GM23338 (cell line): ENCODE data around the gene SMARCA2. TPM values are rescaled to one million over a fixed set of nuclear protein-coding genes. Genes with fewer than 3 reads are reported as not detected.

Experiments
- ATAC-seq: fragments of 200-7000 bp; cut with Tn5 transposase; 3 replicates; pipeline ENCODE4 v1.9.1; 2020
- DNase-seq: peaks from one replicate; pipeline ENCODE4 v3.0.0-alpha.2; 2015; ENCODE audit warnings: low spot score
- H2AFZ ChIP-seq: fragments of 200-600 bp; sonication (generic); 2 replicates; pipeline ENCODE4 v1.8.0; 2016; ENCODE audit warnings: antibody characterized with exemption, mild to moderate bottlenecking, moderate library complexity
- H3F3A ChIP-seq: fragments of 200-600 bp; sonication (generic); replicated peaks from 2 replicates; pipeline ENCODE4 v1.8.0; 2017; ENCODE audit warnings: antibody characterized with exemption, mixed run types, low read depth
- H3K27ac ChIP-seq: fragments of 200-600 bp; sonication (generic); 2 replicates; pipeline ENCODE4 v1.6.1; 2016; ENCODE audit warnings: low read depth
- H3K27me3 ChIP-seq: fragments of 200-600 bp; sonication (generic); 2 replicates; pipeline ENCODE4 v1.8.0; 2016; ENCODE audit warnings: mild to moderate bottlenecking, mixed run types, moderate library complexity; ENCODE audit not compliant: insufficient read depth
- H3K36me3 ChIP-seq: fragments of 200-600 bp; sonication (generic); 2 replicates; pipeline ENCODE4 v1.8.0; 2016; ENCODE audit warnings: mild to moderate bottlenecking; ENCODE audit not compliant: insufficient read depth
- H3K4me1 ChIP-seq: fragments of 200-600 bp; sonication (generic); 2 replicates; pipeline ENCODE4 v1.8.0; 2016; ENCODE audit warnings: mild to moderate bottlenecking, moderate library complexity; ENCODE audit not compliant: insufficient read depth
- H3K4me2 ChIP-seq: fragments of 200-600 bp; sonication (generic); 2 replicates; pipeline ENCODE4 v1.7.1; 2017; ENCODE audit warnings: mixed run types
- H3K4me3 ChIP-seq: fragments of 200-600 bp; sonication (generic); 2 replicates; pipeline ENCODE4 v1.6.1; 2016; ENCODE audit warnings: mixed run types
- H3K79me2 ChIP-seq: fragments of 200-600 bp; sonication (generic); replicated peaks from 2 replicates; pipeline ENCODE4 v1.8.0; 2017; ENCODE audit warnings: mild to moderate bottlenecking; ENCODE audit not compliant: insufficient read depth
- H3K9me2 ChIP-seq: fragments of 200-600 bp; sonication (generic); 2 replicates; pipeline ENCODE4 v1.8.0; 2017; ENCODE audit not compliant: insufficient read depth
- H4K20me1 ChIP-seq: fragments of 200-600 bp; sonication (generic); replicated peaks from 2 replicates; pipeline ENCODE4 v1.8.0; 2017; ENCODE audit warnings: mild to moderate bottlenecking; ENCODE audit not compliant: insufficient read depth
- H3K27ac Mint-ChIP-seq: 2 replicates; pipeline ENCODE4 v1.8.0; 2020; ENCODE audit warnings: inconsistent platforms, mild to moderate bottlenecking, moderate library complexity, mixed read lengths
- H3K27me3 Mint-ChIP-seq: 3 replicates; pipeline ENCODE4 v1.8.0; 2022; ENCODE audit warnings: low read depth, mild to moderate bottlenecking, moderate library complexity, mixed read lengths, inconsistent platforms; ENCODE audit not compliant: insufficient read depth, poor library complexity
- H3K36me3 Mint-ChIP-seq: 3 replicates; pipeline ENCODE4 v1.8.0; 2021; ENCODE audit warnings: low read depth, mild to moderate bottlenecking, inconsistent platforms, moderate library complexity, mixed read lengths
- H3K4me1 Mint-ChIP-seq: 3 replicates; pipeline ENCODE4 v1.8.0; 2020; ENCODE audit warnings: mild to moderate bottlenecking, inconsistent platforms, mixed read lengths
- H3K4me3 Mint-ChIP-seq: 3 replicates; pipeline ENCODE4 v1.8.0; 2021; ENCODE audit warnings: moderate library complexity, mild to moderate bottlenecking, inconsistent platforms, mixed read lengths
- H3K9me3 Mint-ChIP-seq: 3 replicates; pipeline ENCODE4 v1.8.0; 2020; ENCODE audit warnings: moderate library complexity, mild to moderate bottlenecking, inconsistent platforms, mixed read lengths
- CREB1 ChIP-seq: fragments of 250-450 bp; sonication (Bioruptor Pico); IDR thresholded peaks from 2 replicates; pipeline ENCODE4 v1.5.0; 2020; ENCODE audit warnings: low read depth, mild to moderate bottlenecking, moderate library complexity
- CTCF ChIP-seq, 2 experiments: fragments of 200-600 bp in 1 of 2; sonication (generic) in 1 of 2; conservative IDR thresholded peaks; 2 replicates each; pipeline versions ENCODE4 v1.5.1 to v1.6.1; 2016 to 2017; ENCODE audit warnings: antibody characterized with exemption in 2 of 2, low read depth in 2 of 2, mild to moderate bottlenecking in 2 of 2, moderate library complexity in 1 of 2
- ETS1 ChIP-seq: IDR thresholded peaks from 2 replicates; pipeline ENCODE4 v1.6.1; 2016; ENCODE audit warnings: antibody characterized with exemption
- NANOG ChIP-seq: IDR thresholded peaks from 2 replicates; pipeline ENCODE4 v1.6.1; 2016; ENCODE audit warnings: antibody characterized with exemption, borderline replicate concordance
- ZNF331 ChIP-seq: fragments of 250-450 bp; sonication (Bioruptor Pico); IDR thresholded peaks from 2 replicates; pipeline ENCODE4 v1.5.0; 2020; ENCODE audit warnings: low read depth, mild to moderate bottlenecking, moderate library complexity
- polyA plus RNA-seq: library from polyadenylated mRNA; unstranded; fragments of >200 nt; fragmentation: Nextera tagmentation; extraction: Ambion mirVana; gene quantifications from 2 replicates; pipeline ENCODE4 v1.2.1, GENCODE V29; 2016
- total RNA-seq: library from RNA; depleted of rRNA; stranded (reverse); fragments of >200 nt; shearing (Covaris generic); gene quantifications from 2 replicates; pipeline ENCODE4 v1.2.3, GENCODE V29; 2014

The SMARCA2 gene
- total and polyA plus RNA-seq, 2 experiments from 2014 or later, result 21.7 to 21.9 TPM

GRCh38 chr9:2086971-2087370 is 71.8 kb downstream of the SMARCA2 start (continued):
- TF ChIP-seq CREB1 (CRISPR knock-in tag) (no peak), NANOG (no peak)

- no peak overlapping the region for H2AFZ ChIP-seq
- no peak overlapping the region for H3K27ac Mint-ChIP-seq
- H3K36me3 Mint-ChIP-seq, result no peaks in the 10 kb centered on the region
- no peaks in the 10 kb centered on the region for H4K20me1 ChIP-seq
- no peaks in the 10 kb centered on the region for H3K79me2 ChIP-seq
- H3K4me1 Mint-ChIP-seq, result no peaks in the 10 kb centered on the region; the same call in 2 of the 3 replicates
- no peak for TF ChIP-seq ETS1
- TF ChIP-seq CTCF (conservative IDR thresholded peaks at IDR 0.05; ENCODE audit: low read depth in 2 of 2), result peak; percentile 79 to 97
- H3K4me1 ChIP-seq, result no peaks in the 10 kb centered on the region
- ATAC-seq (peak; percentile 88), DNase-seq (peak; percentile 87)
- no peaks in the 10 kb centered on the region for H3K27me3 ChIP-seq
- H3K4me2 ChIP-seq, result no peak overlapping the region
- H3F3A ChIP-seq, result no peaks in the 10 kb centered on the region
- no peaks in the 10 kb centered on the region for H3K9me2 ChIP-seq
- H3K27ac ChIP-seq, result no peak overlapping the region
- no peaks in the 10 kb centered on the region; the same call in 1 of the 2 replicates for H3K36me3 ChIP-seq
- no peak overlapping the region for H3K4me3 Mint-ChIP-seq
- no peaks in the 10 kb centered on the region for H3K27me3 Mint-ChIP-seq
- no peaks in the 10 kb centered on the region for H3K9me3 Mint-ChIP-seq
- H3K4me3 ChIP-seq, result no peak overlapping the region
Measured at GRCh38 chr9:2087500-2088313, 72.6 kb downstream of the SMARCA2 start.

- peaks cover 14% of the 10 kb centered on the region; the same call in 2 of the 3 replicates for H3K4me1 Mint-ChIP-seq
Measured at GRCh38 chr9:2093920-2094597, 78.9 kb downstream of the SMARCA2 start.

More at GRCh38 chr9:2093920-2094597, 78.9 kb downstream of the SMARCA2 start:
- ATAC-seq (peak; percentile 68), DNase-seq (peak; percentile 52)
- Mint-ChIP-seq H3K27me3 (peaks cover 9% of the 10 kb centered on the region), H3K36me3 (no peaks in the 10 kb centered on the region), H3K9me3 (no peaks in the 10 kb centered on the region), H3K4me3 (no peak overlapping the region), H3K27ac (no peak overlapping the region)
- Histone ChIP-seq H3K27ac (no peak overlapping the region), H2AFZ (no peak overlapping the region), H3K4me3 (no peak overlapping the region), H3K9me2 (no peaks in the 10 kb centered on the region), H3K27me3 (no peaks in the 10 kb centered on the region), H3K4me1 (no peaks in the 10 kb centered on the region; the same call in 1 of the 2 replicates), H3K36me3 (no peaks in the 10 kb centered on the region), H3K4me2 (no peak overlapping the region), H3K79me2 (no peaks in the 10 kb centered on the region), H3F3A (no peaks in the 10 kb centered on the region), H4K20me1 (no peaks in the 10 kb centered on the region)
- no peak for TF ChIP-seq CREB1 (CRISPR knock-in tag)
- no peak for TF ChIP-seq ZNF331 (CRISPR knock-in tag)
